ENCODE measurements around the gene SLC27A5.

Gene SLC27A5

GRCh38 chr19:58511353-58512208, at the start of gene SLC27A5:
SLC27A5 (minus strand) TSS chr19:58511992; CDS start chr19:58511955, 37 bp downstream.
- no peak for DNase-seq

- no peak for DNase-seq
Measured at GRCh38 chr19:58560921-58561320, 49.1 kb upstream of the SLC27A5 start.

- no peak for DNase-seq
Measured at GRCh38 chr19:58560007-58560887, 48.5 kb upstream of the SLC27A5 start.

GRCh38 chr19:58559275-58560006, 47.6 kb upstream of the SLC27A5 start:
- peak; percentile 93 for DNase-seq

GRCh38 chr19:58558623-58559274, 47.0 kb upstream of the SLC27A5 start:
- peak; percentile 100 for DNase-seq

- peak; percentile 46 for DNase-seq
Measured at GRCh38 chr19:58558066-58558622, 46.4 kb upstream of the SLC27A5 start, which contains the start of gene UBE2M. UBE2M (minus strand) TSS chr19:58558611; CDS start chr19:58558381, 230 bp downstream.

- DNase-seq: no peak
Measured at GRCh38 chr19:58557221-58558065, 45.7 kb upstream of the SLC27A5 start.

GRCh38 chr19:58556622-58557220, 44.9 kb upstream of the SLC27A5 start:
- DNase-seq: no peak

GRCh38 chr19:58555920-58556621, 44.3 kb upstream of the SLC27A5 start:
- no peak for DNase-seq

GRCh38 chr19:58555369-58555885, 43.6 kb upstream of the SLC27A5 start:
- DNase-seq: no peak

- DNase-seq: peak; percentile 98
Measured at GRCh38 chr19:58554494-58555368, 42.9 kb upstream of the SLC27A5 start, which contains the start of gene CHMP2A. CHMP2A (minus strand) TSS chr19:58555105; CDS start chr19:58554212, 893 bp downstream.

GRCh38 chr19:58553799-58554493, 42.2 kb upstream of the SLC27A5 start:
- DNase-seq: no peak

GRCh38 chr19:58552655-58553054, 40.9 kb upstream of the SLC27A5 start:
- DNase-seq: no peak

- no peak for DNase-seq
Measured at GRCh38 chr19:58551577-58552471, 40.0 kb upstream of the SLC27A5 start.

GRCh38 chr19:58551123-58551497, 39.3 kb upstream of the SLC27A5 start:
- DNase-seq: no peak

GRCh38 chr19:58550362-58551122, 38.8 kb upstream of the SLC27A5 start:
- no peak for DNase-seq
